Upper lobe of right lung (tissue), 1 donor: ENCODE data around the gene KCNMA1. TPM values are rescaled to one million over a fixed set of nuclear protein-coding genes. Genes with fewer than 3 reads are reported as not detected.

Experiments used
- ATAC-seq: fragments of 200-7000 bp; cut with Tn5 transposase; one replicate; pipeline ENCODE4 v1.9.1; 2020; ENCODE audit warnings: mild to moderate bottlenecking, moderate library complexity
- DNase-seq: peaks from one replicate; pipeline ENCODE4 v3.0.0-alpha.2; 2020
- H3K27ac ChIP-seq: fragments of 200-600 bp; one replicate; pipeline ENCODE4 v1.8.0; 2022
- H3K27me3 ChIP-seq: fragments of 200-600 bp; one replicate; pipeline ENCODE4 v1.8.0; 2022; ENCODE audit warnings: mild to moderate bottlenecking
- H3K36me3 ChIP-seq: fragments of 200-600 bp; one replicate; pipeline ENCODE4 v1.8.0; 2022
- H3K4me1 ChIP-seq: fragments of 200-600 bp; one replicate; pipeline ENCODE4 v1.8.0; 2022
- H3K4me3 ChIP-seq: fragments of 200-600 bp; one replicate; pipeline ENCODE4 v1.8.0; 2022; ENCODE audit warnings: mild to moderate bottlenecking
- H3K9me3 ChIP-seq: fragments of 200-600 bp; one replicate; pipeline ENCODE4 v1.8.0; 2022
- intact Hi-C: fragments of 100-400 bp; cut with DNase I; formaldehyde crosslinking; loops from one replicate; pipeline ENCODE4 v1.11.0; 2022
- total RNA-seq: library from RNA; stranded (reverse); fragmentation: NEBNext Ultra II Directional; extraction: Animal tissue kit (Norgen Biotek cat#: 25700); gene quantifications from one replicate; pipeline ENCODE4 v1.2.1, GENCODE V29; 2021
- TF ChIP-seq, protein P1 (sequence below): fragments of 200-600 bp; IDR thresholded peaks from one replicate; pipeline ENCODE4 v1.8.0; 2022; ENCODE audit warnings: antibody characterized with exemption
- donor health status: DM: no; HTN: yes; CAD: no; lungs with severe emphysema.

The KCNMA1 gene
- total RNA-seq, 1 donor from 2014 or later, result 26.3 TPM

DNA sequence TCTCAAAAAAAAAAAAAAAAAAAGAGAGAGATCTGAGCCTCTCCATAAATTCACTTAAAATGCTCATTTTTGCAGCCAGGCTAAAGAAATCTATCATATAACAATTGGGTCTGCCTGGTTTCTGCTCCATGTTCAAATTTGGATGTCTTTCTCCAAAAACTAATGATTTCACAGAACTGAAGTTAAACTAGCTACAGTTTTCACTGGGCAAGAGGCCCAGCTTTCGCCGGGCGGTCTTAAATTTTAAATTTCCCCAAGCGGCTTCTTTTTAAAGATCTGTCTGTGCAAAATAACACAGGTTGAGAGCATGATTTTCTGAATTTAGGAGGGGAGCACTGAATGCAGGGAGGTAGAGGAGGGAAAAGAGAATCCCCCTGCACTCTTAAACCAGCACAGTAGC, 603.4 kb downstream of the KCNMA1 start:
- no peak overlapping the region for H3K4me3 ChIP-seq
- intact Hi-C loops, result no loop called here
- ATAC-seq (no peak), DNase-seq (no peak)
- TF ChIP-seq, protein P1, sequence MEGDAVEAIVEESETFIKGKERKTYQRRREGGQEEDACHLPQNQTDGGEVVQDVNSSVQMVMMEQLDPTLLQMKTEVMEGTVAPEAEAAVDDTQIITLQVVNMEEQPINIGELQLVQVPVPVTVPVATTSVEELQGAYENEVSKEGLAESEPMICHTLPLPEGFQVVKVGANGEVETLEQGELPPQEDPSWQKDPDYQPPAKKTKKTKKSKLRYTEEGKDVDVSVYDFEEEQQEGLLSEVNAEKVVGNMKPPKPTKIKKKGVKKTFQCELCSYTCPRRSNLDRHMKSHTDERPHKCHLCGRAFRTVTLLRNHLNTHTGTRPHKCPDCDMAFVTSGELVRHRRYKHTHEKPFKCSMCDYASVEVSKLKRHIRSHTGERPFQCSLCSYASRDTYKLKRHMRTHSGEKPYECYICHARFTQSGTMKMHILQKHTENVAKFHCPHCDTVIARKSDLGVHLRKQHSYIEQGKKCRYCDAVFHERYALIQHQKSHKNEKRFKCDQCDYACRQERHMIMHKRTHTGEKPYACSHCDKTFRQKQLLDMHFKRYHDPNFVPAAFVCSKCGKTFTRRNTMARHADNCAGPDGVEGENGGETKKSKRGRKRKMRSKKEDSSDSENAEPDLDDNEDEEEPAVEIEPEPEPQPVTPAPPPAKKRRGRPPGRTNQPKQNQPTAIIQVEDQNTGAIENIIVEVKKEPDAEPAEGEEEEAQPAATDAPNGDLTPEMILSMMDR, result no peak
- H3K27ac ChIP-seq, result no peak overlapping the region
- no peaks in the 10 kb centered on the region for H3K4me1 ChIP-seq
- no peaks in the 10 kb centered on the region for H3K36me3 ChIP-seq
- no peaks in the 10 kb centered on the region for H3K9me3 ChIP-seq
- no peaks in the 10 kb centered on the region for H3K27me3 ChIP-seq

DNA sequence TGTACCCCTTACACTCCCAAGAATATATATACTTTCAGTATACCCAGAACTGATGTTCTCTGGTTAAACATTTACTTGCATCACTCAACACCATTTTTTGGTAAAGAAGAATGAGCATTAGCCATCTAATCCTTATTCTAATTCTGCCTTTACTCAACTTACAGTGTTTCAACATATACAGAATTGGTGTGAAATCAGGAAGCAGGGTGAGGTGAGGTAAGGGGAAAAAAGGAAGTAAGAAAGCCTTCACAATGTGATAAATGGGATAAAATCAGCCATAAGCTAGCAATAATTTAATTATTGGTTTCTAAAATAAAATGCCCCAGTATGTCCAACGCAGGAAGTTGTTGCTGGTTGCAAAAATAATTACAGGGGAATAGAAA, 605.4 kb downstream of the KCNMA1 start:
- Histone ChIP-seq H3K27me3 (no peaks in the 10 kb centered on the region), H3K27ac (no peak overlapping the region), H3K9me3 (no peaks in the 10 kb centered on the region), H3K36me3 (no peaks in the 10 kb centered on the region), H3K4me3 (no peak overlapping the region), H3K4me1 (no peaks in the 10 kb centered on the region)
- intact Hi-C loops, result no loop called here
- peak; percentile 21 for ATAC-seq
- TF ChIP-seq, protein P1, result no peak
- no peak for DNase-seq

DNA sequence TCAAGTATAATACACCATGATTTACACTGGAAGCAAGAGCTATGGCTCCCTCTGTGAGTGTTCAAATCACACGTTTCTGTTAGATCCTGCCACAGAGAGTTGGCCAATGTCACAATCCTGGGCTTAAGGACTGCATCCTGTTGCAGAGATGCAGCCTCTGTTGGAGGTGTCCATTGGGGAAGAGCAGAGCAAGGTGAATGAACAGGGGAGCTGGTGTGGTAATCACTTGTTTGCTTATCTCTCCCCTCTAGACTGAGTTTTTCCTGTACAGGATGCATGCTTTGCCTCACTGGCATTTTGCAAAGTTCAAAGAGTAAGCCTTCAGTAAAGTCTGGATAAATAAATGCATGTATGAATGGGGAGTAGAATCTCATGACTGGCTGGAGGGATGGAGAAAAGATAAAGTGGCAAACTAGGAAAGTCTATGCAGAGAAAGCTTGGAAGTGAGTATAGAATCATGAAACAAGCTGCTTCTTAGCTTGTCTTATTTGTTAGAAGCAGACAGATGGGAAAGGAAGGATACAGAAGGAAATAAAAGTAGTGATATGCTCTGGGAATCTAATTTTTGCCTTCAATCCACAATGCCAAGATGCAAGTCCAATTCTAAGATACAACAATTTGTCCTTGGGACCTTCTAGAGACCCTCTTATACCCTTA, 605.9 kb downstream of the KCNMA1 start:
- TF ChIP-seq, protein P1, result no peak
- Histone ChIP-seq H3K4me1 (no peaks in the 10 kb centered on the region), H3K27me3 (no peaks in the 10 kb centered on the region), H3K4me3 (no peak overlapping the region), H3K36me3 (no peaks in the 10 kb centered on the region), H3K27ac (no peak overlapping the region), H3K9me3 (no peaks in the 10 kb centered on the region)
- intact Hi-C loops, result no loop called here
- no peak for ATAC-seq
- DNase-seq, result no peak

DNA sequence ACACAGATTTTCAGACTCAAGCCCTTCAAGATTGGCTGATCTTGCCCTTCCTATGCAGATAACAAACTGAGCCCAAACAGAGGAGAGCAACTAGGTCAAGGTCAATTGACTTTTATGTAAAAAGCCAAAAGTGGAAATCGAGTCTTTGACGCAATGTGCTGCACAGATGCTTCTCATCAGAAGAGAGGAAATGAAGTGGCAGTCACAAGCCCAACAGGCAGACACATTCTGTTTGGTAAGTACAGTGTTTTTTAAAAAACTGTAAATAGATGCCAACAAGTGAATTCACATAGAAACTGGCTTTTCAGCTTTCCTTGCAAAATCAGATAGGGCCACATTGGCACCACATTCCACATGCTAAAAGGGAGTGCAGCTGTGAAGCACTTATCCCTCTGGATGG, 606.6 kb downstream of the KCNMA1 start:
- Histone ChIP-seq H3K4me1 (no peaks in the 10 kb centered on the region), H3K4me3 (no peak overlapping the region), H3K9me3 (no peaks in the 10 kb centered on the region), H3K27me3 (no peaks in the 10 kb centered on the region), H3K36me3 (no peaks in the 10 kb centered on the region), H3K27ac (no peak overlapping the region)
- DNase-seq (no peak), ATAC-seq (no peak)
- intact Hi-C loops, result no loop called here
- TF ChIP-seq, protein P1, result no peak

DNA sequence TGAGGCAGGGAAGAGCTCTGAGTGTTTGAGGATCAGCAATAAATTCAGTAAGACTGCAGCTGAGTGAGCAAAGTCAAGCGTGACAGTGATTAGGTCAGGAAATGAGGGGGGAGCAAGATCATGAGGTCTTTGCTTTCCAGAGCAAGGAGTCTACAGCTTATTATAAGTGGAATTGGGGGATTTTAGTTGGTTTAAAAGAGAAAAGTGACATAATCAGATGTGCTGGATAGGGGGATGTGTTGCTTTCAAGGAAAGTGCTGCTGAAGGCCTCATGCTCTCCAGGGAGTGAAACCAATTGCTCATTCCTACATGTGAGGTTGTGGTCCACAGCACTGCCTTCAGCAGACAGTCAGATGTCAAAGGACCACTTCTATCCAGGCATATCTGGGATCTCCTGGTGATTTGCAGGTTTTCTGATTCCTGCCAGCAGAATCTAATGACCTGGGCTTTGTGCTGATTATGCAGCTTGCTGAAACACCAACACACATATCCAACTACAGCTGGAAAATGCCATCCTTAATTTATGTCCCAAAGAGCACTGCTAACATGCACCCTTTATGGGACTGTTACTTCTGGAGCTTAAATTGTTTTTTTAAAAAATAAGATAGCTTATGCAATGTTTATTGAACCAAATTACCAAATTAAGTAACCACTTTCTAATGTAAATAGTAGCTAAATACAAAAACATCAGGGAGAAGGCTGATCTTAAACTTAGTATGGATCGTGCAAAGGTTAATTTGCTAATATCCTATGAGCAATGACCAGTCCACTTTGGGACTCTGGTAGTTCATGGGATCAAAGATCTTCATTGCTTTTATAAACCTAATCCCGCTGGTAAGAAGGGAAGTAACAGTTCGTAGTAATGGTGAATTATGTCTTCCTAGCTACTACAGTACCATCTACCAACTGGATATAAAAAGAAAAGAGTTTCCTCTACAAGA, 607.6 kb downstream of the KCNMA1 start:
- no peaks in the 10 kb centered on the region for H3K36me3 ChIP-seq
- DNase-seq (no peak), ATAC-seq (no peak)
- no peaks in the 10 kb centered on the region for H3K27me3 ChIP-seq
- intact Hi-C loops, result no loop called here
- no peak overlapping the region for H3K4me3 ChIP-seq
- no peaks in the 10 kb centered on the region for H3K4me1 ChIP-seq
- TF ChIP-seq, protein P1, result no peak
- no peak overlapping the region for H3K27ac ChIP-seq
- H3K9me3 ChIP-seq, result no peaks in the 10 kb centered on the region
